ENCODE results near the gene TMEM217. TPM values are rescaled to one million over a fixed set of nuclear protein-coding genes. Genes with fewer than 3 reads are reported as not detected.
A peak's percentile ranks its signal among the peaks of the same experiment; 100 is the strongest.

Gene TMEM217
- total and polyA plus RNA-seq, 12 donors = 1.5 to 26.7 (median 5.6) TPM; not detected in 1

- no peaks in the 10 kb centered on the region for H3K36me3 ChIP-seq (replicated peaks in 1 of 2)
- peak overlapping the region in 1 of 5 donors; percentile 14 for H3K27ac ChIP-seq
- intact Hi-C loops (cut with DNase I) = no loop called here
- 50 to 68% (median 55%) methylated on average over 2 of the region's 2 CpGs for WGBS, 4 donors
- H3K4me1 ChIP-seq (replicated peaks in 1 of 2) = peaks cover 7 to 24% of the 10 kb centered on the region in 2 donors
- H3K9me3 ChIP-seq (replicated peaks in 1 of 3) = no peaks in the 10 kb centered on the region
- H3K4me3 ChIP-seq = no peak overlapping the region
- DNase-seq = no peak
- TF ChIP-seq CTCF (IDR thresholded peaks at IDR 0.05) (no peak), POLR2A (IDR thresholded peaks at IDR 0.05) (no peak)
- no peaks in the 10 kb centered on the region for H3K27me3 ChIP-seq
These were observed 1.2 kb upstream of the TMEM217 start for GRCh38 chr6:37259191-37259590.

GRCh38 chr6:37258405-37259105 lies 611 bp upstream of the TMEM217 start:
- no peaks in the 10 kb centered on the region for H3K36me3 ChIP-seq (replicated peaks in 1 of 2)
- H3K9me3 ChIP-seq (replicated peaks in 1 of 3) = no peaks in the 10 kb centered on the region
- TF ChIP-seq POLR2A (IDR thresholded peaks at IDR 0.05) (no peak), CTCF (IDR thresholded peaks at IDR 0.05) (no peak)
- H3K27me3 ChIP-seq = no peaks in the 10 kb centered on the region
- intact Hi-C loops (cut with DNase I) = no loop called here
- H3K4me1 ChIP-seq (replicated peaks in 1 of 2) = peaks cover 7 to 24% of the 10 kb centered on the region in 2 donors
- H3K27ac ChIP-seq = peak overlapping the region in 4 of 5 donors; percentile 84 to 94 (median 88)
- no peak for DNase-seq
- WGBS, 4 donors = 12 to 18% (median 17%) methylated on average over 11 of the region's 11 CpGs
- peak overlapping the region; percentile 52 to 87 (median 82) for H3K4me3 ChIP-seq

- peak overlapping the region in 4 of 5 donors; percentile 8 to 94 (median 87) for H3K27ac ChIP-seq
- no peaks in the 10 kb centered on the region for H3K36me3 ChIP-seq (replicated peaks in 1 of 2)
- TF ChIP-seq CTCF (IDR thresholded peaks at IDR 0.05) = no peak
- TF ChIP-seq POLR2A (IDR thresholded peaks at IDR 0.05) = no peak
- WGBS, 4 donors = 0 to 3% (median 0%) methylated on average over 9 of the region's 9 CpGs
- no peak for DNase-seq
- no peaks in the 10 kb centered on the region for H3K9me3 ChIP-seq (replicated peaks in 1 of 3)
- H3K4me1 ChIP-seq (replicated peaks in 1 of 2) = peaks cover 7 to 24% of the 10 kb centered on the region in 2 donors
- peak overlapping the region in 3 of 4 donors; percentile 82 to 87 (median 83) for H3K4me3 ChIP-seq
- no peaks in the 10 kb centered on the region for H3K27me3 ChIP-seq
- intact Hi-C loops (cut with DNase I) = no loop called here
These were observed 667 bp downstream of the TMEM217 start for GRCh38 chr6:37257320-37257633.

GRCh38 chr6:37256692-37257319 lies 1.1 kb downstream of the TMEM217 start:
- Histone ChIP-seq H3K27ac (peak overlapping the region in 4 of 5 donors; percentile 8 to 94 (median 87)), H3K4me3 (peak overlapping the region in 1 of 4 donors; percentile 87)
- 41 to 46% (median 44%) methylated on average over 12 of the region's 12 CpGs for WGBS, 4 donors

More at GRCh38 chr6:37256692-37257319, 1.1 kb downstream of the TMEM217 start:
- intact Hi-C loops (cut with DNase I) = no loop called here
- Histone ChIP-seq H3K36me3 (replicated peaks in 1 of 2) (no peaks in the 10 kb centered on the region), H3K27me3 (no peaks in the 10 kb centered on the region), H3K9me3 (replicated peaks in 1 of 3) (no peaks in the 10 kb centered on the region), H3K4me1 (replicated peaks in 1 of 2) (peaks cover 7 to 24% of the 10 kb centered on the region in 2 donors)
- TF ChIP-seq POLR2A (IDR thresholded peaks at IDR 0.05) = no peak
- TF ChIP-seq CTCF (IDR thresholded peaks at IDR 0.05) = no peak
- DNase-seq = no peak
